Neuronal stem cell (in vitro differentiated cells): ENCODE results near the gene ABI3BP.

Experiments used
- DNase-seq: peaks from one replicate; pipeline ENCODE4 v3.0.0-alpha.2; 2013; ENCODE audit warnings: low spot score
- H2AFZ ChIP-seq: one replicate; pipeline ENCODE4 v1.6.1; 2013; ENCODE audit warnings: mild to moderate bottlenecking, low read length, inconsistent platforms
- H2AK5ac ChIP-seq: 2 replicates; pipeline ENCODE4 v1.6.1; 2013; ENCODE audit warnings: low read depth, mild to moderate bottlenecking, inconsistent platforms, low read length, moderate library complexity, mixed read lengths
- H2BK120ac ChIP-seq: 2 replicates; pipeline ENCODE4 v1.6.1; 2013; ENCODE audit warnings: low read depth, mild to moderate bottlenecking, inconsistent platforms, low read length, moderate library complexity, mixed read lengths
- H2BK12ac ChIP-seq: one replicate; pipeline ENCODE4 v1.6.1; 2013; ENCODE audit warnings: low read length, inconsistent platforms
- H2BK15ac ChIP-seq: 2 replicates; pipeline ENCODE4 v1.6.1; 2013; ENCODE audit warnings: mild to moderate bottlenecking, low read length, inconsistent platforms, mixed read lengths
- H2BK5ac ChIP-seq: one replicate; pipeline ENCODE4 v1.6.1; 2013; ENCODE audit warnings: inconsistent platforms, mild to moderate bottlenecking, low read length, moderate library complexity
- H3K14ac ChIP-seq: one replicate; pipeline ENCODE4 v1.6.1; 2013; ENCODE audit warnings: low read length, inconsistent platforms
- H3K18ac ChIP-seq: 2 replicates; pipeline ENCODE4 v1.6.1; 2013; ENCODE audit warnings: low read length, inconsistent platforms
- H3K23ac ChIP-seq: 2 replicates; pipeline ENCODE4 v1.6.1; 2013; ENCODE audit warnings: low read depth, mild to moderate bottlenecking, mixed read lengths, low read length, inconsistent platforms; ENCODE audit not compliant: poor library complexity
- H3K27ac ChIP-seq: replicated peaks from 3 replicates; pipeline ENCODE4 v1.5.1; 2013; ENCODE audit warnings: low read length, inconsistent platforms
- H3K27me3 ChIP-seq, 3 experiments: 2 replicates each; pipeline ENCODE4 v1.6.1; 2013; ENCODE audit warnings: low read length in 3 of 3, mild to moderate bottlenecking in 2 of 3, inconsistent platforms in 1 of 3, low read depth in 1 of 3, mixed read lengths in 1 of 3, moderate library complexity in 1 of 3; ENCODE audit not compliant: control insufficient read depth in 3 of 3, insufficient read depth in 3 of 3
- H3K36me3 ChIP-seq, 2 donors: replicated peaks in 1 of 2; 2 replicates each; pipeline ENCODE4 v1.6.1; 2013; ENCODE audit warnings: low read length in 2 of 2; ENCODE audit not compliant: control insufficient read depth in 2 of 2, insufficient read depth in 2 of 2
- H3K4ac ChIP-seq: 2 replicates; pipeline ENCODE4 v1.6.1; 2013; ENCODE audit warnings: inconsistent platforms, mild to moderate bottlenecking, low read length, moderate library complexity
- H3K4me1 ChIP-seq, 2 donors: 1 replicate in 1 of 2; 2 replicates in 1 of 2; pipeline ENCODE4 v1.6.1; 2013; ENCODE audit warnings: low read length in 2 of 2, low read depth in 1 of 2; ENCODE audit not compliant: control insufficient read depth in 2 of 2, insufficient read depth in 1 of 2
- H3K4me2 ChIP-seq: one replicate; pipeline ENCODE4 v1.6.1; 2013; ENCODE audit warnings: mild to moderate bottlenecking, low read length, inconsistent platforms; ENCODE audit not compliant: insufficient read depth, poor library complexity, severe bottlenecking
- H3K4me3 ChIP-seq, 2 donors: 2 replicates each; pipeline ENCODE4 v1.5.1; 2013; ENCODE audit warnings: low read length in 2 of 2, mild to moderate bottlenecking in 2 of 2, inconsistent platforms in 1 of 2, moderate library complexity in 1 of 2
- H3K79me1 ChIP-seq: one replicate; pipeline ENCODE4 v1.6.1; 2013; ENCODE audit warnings: low read depth, mild to moderate bottlenecking, inconsistent platforms, low read length, moderate library complexity
- H3K9ac ChIP-seq: one replicate; pipeline ENCODE4 v1.6.1; 2013; ENCODE audit warnings: mild to moderate bottlenecking, low read depth, low read length, inconsistent platforms; ENCODE audit not compliant: poor library complexity
- H3K9me3 ChIP-seq, 2 donors: replicated peaks in 1 of 2; 2 replicates each; pipeline versions ENCODE3 to v1.6.1; 2013; ENCODE audit warnings: low read length in 2 of 2, mild to moderate bottlenecking in 2 of 2, inconsistent platforms in 1 of 2, low read depth in 1 of 2, mixed read lengths in 1 of 2, moderate library complexity in 1 of 2; ENCODE audit not compliant: control insufficient read depth in 2 of 2, insufficient read depth in 1 of 2
- H4K8ac ChIP-seq: one replicate; pipeline ENCODE4 v1.6.1; 2013; ENCODE audit warnings: low read depth, mild to moderate bottlenecking, inconsistent platforms, low read length, moderate library complexity
- H4K91ac ChIP-seq: one replicate; pipeline ENCODE4 v1.6.1; 2013; ENCODE audit warnings: low read length, low read depth, mild to moderate bottlenecking, inconsistent platforms; ENCODE audit not compliant: poor library complexity
- WGBS, 2 donors: extraction: QIAGEN DNeasy Blood & Tissue Kit; methylation state at CpG; one replicate each; pipeline ENCODE4 v1.1.7; 2013; ENCODE audit warnings: missing lambda C conversion rate in 2 of 2, mixed read lengths in 1 of 2; ENCODE audit not compliant: insufficient read length in 2 of 2, insufficient replicate concordance in 1 of 2; ENCODE audit errors: extremely low coverage in 2 of 2; 5-methylcytosine and 5-hydroxymethylcytosine counted together

The ABI3BP gene

GRCh38 chr3:100970477-100970990 is 22.7 kb downstream of the ABI3BP start:
- no peaks in the 10 kb centered on the region for H3K36me3 ChIP-seq
- no peak overlapping the region for H3K23ac ChIP-seq
- no peak overlapping the region for H2BK5ac ChIP-seq
- H3K27ac ChIP-seq = no peak overlapping the region
- no peak overlapping the region for H3K4me3 ChIP-seq
- H4K91ac ChIP-seq = no peak overlapping the region
- H3K79me1 ChIP-seq = no peaks in the 10 kb centered on the region
- no peak overlapping the region for H3K4me2 ChIP-seq
- no peak overlapping the region for H2BK120ac ChIP-seq
- H2BK12ac ChIP-seq = no peak overlapping the region
- no peak overlapping the region for H4K8ac ChIP-seq
- H3K14ac ChIP-seq = no peak overlapping the region
- no peak overlapping the region for H3K9ac ChIP-seq
- no peak overlapping the region for H3K18ac ChIP-seq
- H3K4me1 ChIP-seq = no peaks in the 10 kb centered on the region
- H3K27me3 ChIP-seq = no peaks in the 10 kb centered on the region
- no peak overlapping the region for H2BK15ac ChIP-seq
- no peak for DNase-seq
- no peak overlapping the region for H2AK5ac ChIP-seq
- no peaks in the 10 kb centered on the region for H3K9me3 ChIP-seq
- WGBS, 2 donors = no CpG with 5 or more reads among the region's 6 CpGs
- H2AFZ ChIP-seq = no peak overlapping the region
- H3K4ac ChIP-seq = no peak overlapping the region

GRCh38 chr3:100968932-100969906 is 24.0 kb downstream of the ABI3BP start:
- Histone ChIP-seq H3K36me3 (no peaks in the 10 kb centered on the region), H2BK15ac (no peak overlapping the region), H3K14ac (no peak overlapping the region), H3K79me1 (no peaks in the 10 kb centered on the region), H3K9me3 (peaks cover 0 to 2% of the 10 kb centered on the region in 2 donors), H2AK5ac (no peak overlapping the region), H2BK5ac (no peak overlapping the region), H3K27me3 (no peaks in the 10 kb centered on the region), H3K4me1 (no peaks in the 10 kb centered on the region), H3K18ac (no peak overlapping the region), H3K4me2 (no peak overlapping the region), H3K9ac (no peak overlapping the region), H2BK12ac (no peak overlapping the region), H4K8ac (no peak overlapping the region), H2AFZ (no peak overlapping the region), H3K4me3 (no peak overlapping the region), H4K91ac (no peak overlapping the region), H3K23ac (no peak overlapping the region), H2BK120ac (no peak overlapping the region), H3K27ac (no peak overlapping the region), H3K4ac (no peak overlapping the region)
- no CpG with 5 or more reads among the region's 6 CpGs for WGBS, 2 donors
- no peak for DNase-seq

GRCh38 chr3:100966807-100967206 is 26.4 kb downstream of the ABI3BP start:
- Histone ChIP-seq H4K8ac (no peak overlapping the region), H3K4me3 (no peak overlapping the region), H2BK12ac (no peak overlapping the region), H3K27ac (no peak overlapping the region), H3K9ac (no peak overlapping the region), H2BK120ac (no peak overlapping the region), H3K79me1 (no peaks in the 10 kb centered on the region), H3K27me3 (no peaks in the 10 kb centered on the region), H3K18ac (no peak overlapping the region), H3K9me3 (peaks cover 0 to 2% of the 10 kb centered on the region in 2 donors), H2AFZ (no peak overlapping the region), H3K14ac (no peak overlapping the region), H3K4me2 (no peak overlapping the region), H3K23ac (no peak overlapping the region), H2AK5ac (no peak overlapping the region), H3K4ac (no peak overlapping the region), H2BK5ac (no peak overlapping the region), H3K36me3 (no peaks in the 10 kb centered on the region), H2BK15ac (no peak overlapping the region), H4K91ac (no peak overlapping the region), H3K4me1 (no peaks in the 10 kb centered on the region)
- no peak for DNase-seq
- WGBS, 2 donors = no CpG with 5 or more reads among the region's 2 CpGs

- Histone ChIP-seq H3K4me2 (no peak overlapping the region), H3K4me1 (no peaks in the 10 kb centered on the region), H3K9me3 (peaks cover 0 to 2% of the 10 kb centered on the region in 2 donors), H3K9ac (no peak overlapping the region), H2AFZ (no peak overlapping the region), H4K91ac (no peak overlapping the region), H2BK5ac (no peak overlapping the region), H3K79me1 (no peaks in the 10 kb centered on the region), H4K8ac (no peak overlapping the region), H3K18ac (no peak overlapping the region), H2BK15ac (no peak overlapping the region), H3K4me3 (no peak overlapping the region), H3K14ac (no peak overlapping the region), H3K27ac (no peak overlapping the region), H3K27me3 (no peaks in the 10 kb centered on the region), H2BK120ac (no peak overlapping the region), H3K23ac (no peak overlapping the region), H3K4ac (no peak overlapping the region), H2BK12ac (no peak overlapping the region), H2AK5ac (no peak overlapping the region), H3K36me3 (no peaks in the 10 kb centered on the region)
- DNase-seq = no peak
- no CpG with 5 or more reads among the region's 3 CpGs for WGBS, 2 donors
Measured at GRCh38 chr3:100966049-100966491, 27.2 kb downstream of the ABI3BP start.
